Measurements from ENCODE around the gene GLYR1.

Gene GLYR1

GRCh38 chr16:4755687-4756086 is 91.4 kb downstream of the GLYR1 start:
- no peak for DNase-seq

GRCh38 chr16:4754865-4755264 is 92.2 kb downstream of the GLYR1 start:
- DNase-seq = no peak

- no peak for DNase-seq
These were observed 93.9 kb downstream of the GLYR1 start for GRCh38 chr16:4753227-4753626.

Data from HCEC 1CT (cell line).